ENCODE measurements around the gene ZNF718. TPM values are rescaled to one million over a fixed set of nuclear protein-coding genes. Genes with fewer than 3 reads are reported as not detected.
"Not testable (repeated sequence)": the region's sequence is repeated elsewhere in the genome, so short reads cannot be mapped to it uniquely, and the experiment has no call there.

ZNF718 gene
- total and polyA plus RNA-seq, 4 donors = 1.4 to 27.7 (median 4.3) TPM

- Histone ChIP-seq H3K9ac (ENCODE audit: insufficient read depth in 1 of 2, low read length in 2 of 2) (no peak overlapping the region), H3K27ac (ENCODE audit: low read depth in 1 of 2, low read length in 1 of 2) (no peak overlapping the region), H3K27me3 (ENCODE audit: control insufficient read depth in 3 of 3, insufficient read depth in 3 of 3, low read length in 2 of 3) (no peaks in the 10 kb centered on the region), H3K4me1 (ENCODE audit: control insufficient read depth in 5 of 5, insufficient read depth in 5 of 5, low read length in 5 of 5) (no peaks in the 10 kb centered on the region), H3K4me3 (no peak overlapping the region), H3K9me3 (ENCODE audit: control insufficient read depth in 4 of 4, insufficient read depth in 3 of 4, low read length in 3 of 4) (peaks cover 3 to 39% (median 20%) of the 10 kb centered on the region in 4 donors), H3K36me3 (ENCODE audit: control insufficient read depth in 4 of 4, insufficient read depth in 4 of 4, low read length in 4 of 4) (peaks cover 0 to 5% (median 0%) of the 10 kb centered on the region in 4 donors)
- DNase-seq = no peak
- no peak for ATAC-seq (ENCODE audit: insufficient read depth, low FRiP score)
- TF ChIP-seq CTCF (IDR thresholded peaks at IDR 0.05; ENCODE audit: control extremely low read depth, extremely low read depth) = no peak
- WGBS, 2 donors = 77 to 92% methylated on average over 3 of the region's 3 CpGs
Observed at GRCh38 chr4:188091-188490, 63.8 kb downstream of the ZNF718 start.

GRCh38 chr4:195159-195558 is 70.9 kb downstream of the ZNF718 start:
- WGBS, 2 donors = 34 to 59% methylated on average over 3 of the region's 3 CpGs
- H3K9me3 ChIP-seq (ENCODE audit: control insufficient read depth in 4 of 4, insufficient read depth in 3 of 4, low read length in 3 of 4) = peaks cover 0 to 32% (median 6%) of the 10 kb centered on the region in 4 donors
- DNase-seq; H3K27me3 ChIP-seq (ENCODE audit: control insufficient read depth in 3 of 3, insufficient read depth in 3 of 3, low read length in 2 of 3); H3K9ac ChIP-seq (ENCODE audit: insufficient read depth in 1 of 2, low read length in 2 of 2); H3K4me3 ChIP-seq; H3K4me1 ChIP-seq (ENCODE audit: control insufficient read depth in 5 of 5, insufficient read depth in 5 of 5, low read length in 5 of 5); ATAC-seq (ENCODE audit: insufficient read depth, low FRiP score); H3K36me3 ChIP-seq (ENCODE audit: control insufficient read depth in 4 of 4, insufficient read depth in 4 of 4, low read length in 4 of 4); H3K27ac ChIP-seq (ENCODE audit: low read depth in 1 of 2, low read length in 1 of 2): not testable (repeated sequence)

- Histone ChIP-seq H3K9me3 (ENCODE audit: control insufficient read depth in 4 of 4, insufficient read depth in 3 of 4, low read length in 3 of 4) (peaks cover 0 to 35% (median 18%) of the 10 kb centered on the region in 4 donors), H3K36me3 (ENCODE audit: control insufficient read depth in 4 of 4, insufficient read depth in 4 of 4, low read length in 4 of 4) (peaks cover 0 to 1% (median 0%) of the 10 kb centered on the region in 4 donors), H3K27ac (ENCODE audit: low read depth in 1 of 2, low read length in 1 of 2) (no peak overlapping the region), H3K9ac (ENCODE audit: insufficient read depth in 1 of 2, low read length in 2 of 2) (no peak overlapping the region), H3K27me3 (ENCODE audit: control insufficient read depth in 3 of 3, insufficient read depth in 3 of 3, low read length in 2 of 3) (no peaks in the 10 kb centered on the region), H3K4me1 (ENCODE audit: control insufficient read depth in 5 of 5, insufficient read depth in 5 of 5, low read length in 5 of 5) (no peaks in the 10 kb centered on the region), H3K4me3 (no peak overlapping the region)
- 95% methylated on average over 3 of the region's 3 CpGs for WGBS, 2 donors
- DNase-seq (no peak), ATAC-seq (ENCODE audit: insufficient read depth, low FRiP score) (no peak)
- TF ChIP-seq CTCF (IDR thresholded peaks at IDR 0.05; ENCODE audit: control extremely low read depth, extremely low read depth) = no peak
Observed at GRCh38 chr4:200936-201335, 76.6 kb downstream of the ZNF718 start.

GRCh38 chr4:202822-203221 is 78.5 kb downstream of the ZNF718 start:
- DNase-seq; ATAC-seq (ENCODE audit: insufficient read depth, low FRiP score); H3K9ac ChIP-seq (ENCODE audit: insufficient read depth in 1 of 2, low read length in 2 of 2); H3K27me3 ChIP-seq (ENCODE audit: control insufficient read depth in 3 of 3, insufficient read depth in 3 of 3, low read length in 2 of 3); H3K36me3 ChIP-seq (ENCODE audit: control insufficient read depth in 4 of 4, insufficient read depth in 4 of 4, low read length in 4 of 4); H3K4me1 ChIP-seq (ENCODE audit: control insufficient read depth in 5 of 5, insufficient read depth in 5 of 5, low read length in 5 of 5); H3K27ac ChIP-seq (ENCODE audit: low read depth in 1 of 2, low read length in 1 of 2); H3K4me3 ChIP-seq: not testable (repeated sequence)
- peaks cover 0 to 45% (median 20%) of the 10 kb centered on the region in 4 donors for H3K9me3 ChIP-seq (ENCODE audit: control insufficient read depth in 4 of 4, insufficient read depth in 3 of 4, low read length in 3 of 4)
